IgD-negative memory B cell (primary cell): ENCODE results near the gene CGAS. TPM values are rescaled to one million over a fixed set of nuclear protein-coding genes. Genes with fewer than 3 reads are reported as not detected.
"Not testable (repeated sequence)": the region's sequence is repeated elsewhere in the genome, so short reads cannot be mapped to it uniquely, and the experiment has no call there.

ENCODE experiments used
- H3K27ac Mint-ChIP-seq, 3 donors: one replicate each; pipeline ENCODE4 v1.8.0; 2020 to 2022; ENCODE audit warnings: mild to moderate bottlenecking in 3 of 3, mixed read lengths in 3 of 3, moderate library complexity in 1 of 3
- H3K27me3 Mint-ChIP-seq: one replicate; pipeline ENCODE4 v1.8.0; 2021; ENCODE audit warnings: mixed read lengths
- H3K36me3 Mint-ChIP-seq: one replicate; pipeline ENCODE4 v1.8.0; 2020; ENCODE audit warnings: mild to moderate bottlenecking, mixed read lengths
- H3K4me1 Mint-ChIP-seq, 3 donors: one replicate each; pipeline ENCODE4 v1.8.0; 2020 to 2022; ENCODE audit warnings: mixed read lengths in 3 of 3, mild to moderate bottlenecking in 1 of 3
- H3K4me3 Mint-ChIP-seq, 4 donors: one replicate each; pipeline ENCODE4 v1.8.0; 2020 to 2022; ENCODE audit warnings: mild to moderate bottlenecking in 4 of 4, mixed read lengths in 4 of 4, moderate library complexity in 3 of 4
- H3K9me3 Mint-ChIP-seq, 3 donors: one replicate each; pipeline ENCODE4 v1.8.0; 2020 to 2021; ENCODE audit warnings: mixed read lengths in 3 of 3, mild to moderate bottlenecking in 1 of 3
- polyA plus RNA-seq: library from polyadenylated mRNA; unstranded; fragments of 300-500 nt; fragmentation: Illumina TruSeq; gene quantifications from one replicate; pipeline ENCODE4 v1.2.3, GENCODE V29; 2021

Gene CGAS
- polyA plus RNA-seq, 1 donor from 2014 or later: 16.2 TPM

GRCh38 chr6:73382462-73383113 is 69.5 kb downstream of the CGAS start:
- no peaks in the 10 kb centered on the region for H3K27me3 Mint-ChIP-seq
- H3K9me3 Mint-ChIP-seq: no peaks in the 10 kb centered on the region
- H3K36me3 Mint-ChIP-seq: no peaks in the 10 kb centered on the region
- H3K4me3 Mint-ChIP-seq: no peak overlapping the region
- no peaks in the 10 kb centered on the region for H3K4me1 Mint-ChIP-seq
- H3K27ac Mint-ChIP-seq: no peak overlapping the region

DNA sequence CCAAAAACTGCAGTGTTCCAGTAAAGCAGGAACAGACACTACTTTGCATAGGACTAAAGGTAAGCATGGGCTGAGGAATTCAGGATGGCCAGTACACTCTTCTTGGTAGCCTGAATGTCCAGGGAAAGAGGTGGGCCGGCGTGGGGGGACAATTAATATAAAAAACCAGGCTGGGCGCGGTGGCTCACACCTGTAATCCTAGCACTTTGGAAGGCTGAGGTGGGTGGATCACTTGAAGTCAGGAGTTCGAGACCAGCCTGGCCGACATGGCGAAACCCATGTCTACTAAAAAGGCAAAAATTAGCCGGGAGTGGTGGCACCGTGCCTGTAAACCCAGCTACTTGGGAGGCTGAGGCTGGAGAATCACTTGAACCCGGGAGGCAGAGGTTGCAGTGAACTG is 70.6 kb downstream of the CGAS start:
- not testable (repeated sequence) for H3K36me3 Mint-ChIP-seq, H3K27ac Mint-ChIP-seq, H3K27me3 Mint-ChIP-seq, H3K4me1 Mint-ChIP-seq, H3K4me3 Mint-ChIP-seq, H3K9me3 Mint-ChIP-seq

DNA sequence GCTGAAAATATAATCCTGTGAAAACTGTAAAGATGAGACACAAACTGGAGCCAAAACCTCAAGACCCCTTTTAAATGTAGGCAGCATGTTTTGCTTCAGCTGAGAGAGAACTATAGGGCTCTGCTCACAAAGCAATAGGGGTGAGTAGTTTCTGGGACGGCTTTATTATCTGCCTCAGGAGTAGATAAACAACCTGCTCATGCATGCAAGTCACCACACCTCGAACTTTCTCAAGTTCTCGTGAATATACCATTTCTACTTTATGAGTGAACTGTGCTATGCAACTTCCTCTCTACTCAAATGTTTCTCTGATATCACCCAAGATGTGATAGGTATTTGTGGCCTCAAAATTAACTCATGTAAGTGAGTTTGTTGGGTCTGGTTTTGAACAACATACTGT is 74.9 kb downstream of the CGAS start:
- Mint-ChIP-seq H3K27ac (no peak overlapping the region), H3K36me3 (no peaks in the 10 kb centered on the region), H3K4me3 (no peak overlapping the region), H3K4me1 (peaks cover 0 to 4% (median 0%) of the 10 kb centered on the region in 3 donors), H3K9me3 (peaks cover 0 to 2% (median 0%) of the 10 kb centered on the region in 3 donors), H3K27me3 (no peaks in the 10 kb centered on the region)

DNA sequence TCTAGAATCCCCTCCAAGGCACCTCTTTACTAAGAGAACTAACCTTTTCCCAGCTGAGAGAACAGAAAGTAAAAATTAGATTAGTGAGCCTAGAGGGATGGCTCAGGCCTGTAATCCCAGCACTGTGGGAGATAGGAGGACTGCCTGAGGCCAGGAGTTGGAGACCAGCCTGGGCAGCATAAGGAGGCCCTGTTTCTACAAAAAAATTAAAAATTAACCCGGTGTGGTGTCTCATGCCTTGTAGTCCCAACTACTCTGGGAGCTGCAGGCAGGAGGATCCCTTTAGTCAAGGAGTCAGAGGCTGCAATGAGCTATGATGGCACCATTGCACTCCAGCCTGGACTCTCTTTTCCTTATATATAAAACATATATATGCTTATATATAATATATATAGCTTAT is 76.9 kb downstream of the CGAS start:
- Mint-ChIP-seq H3K36me3 (no peaks in the 10 kb centered on the region), H3K4me3 (no peak overlapping the region), H3K27ac (no peak overlapping the region), H3K27me3 (no peaks in the 10 kb centered on the region), H3K4me1 (peaks cover 0 to 4% (median 0%) of the 10 kb centered on the region in 3 donors), H3K9me3 (peaks cover 0 to 4% (median 2%) of the 10 kb centered on the region in 3 donors)

Other genes starting within 250 kb of the CGAS start
- not detected for gene KHDC1L, start 226.8 kb downstream of the CGAS start, polyA plus RNA-seq
- gene KHDC1, start 189.1 kb downstream of the CGAS start, polyA plus RNA-seq: 3.1 TPM
- not detected for gene DPPA5, start 98.0 kb downstream of the CGAS start, polyA plus RNA-seq
- gene KHDC3L, start 89.6 kb downstream of the CGAS start, polyA plus RNA-seq: not detected
- gene OOEP, start 82.4 kb downstream of the CGAS start, polyA plus RNA-seq: 0.79 TPM
- gene DDX43, start 57.5 kb downstream of the CGAS start, polyA plus RNA-seq: 1.9 TPM
- 47.9 TPM for gene MTO1, start 9.4 kb upstream of the CGAS start, polyA plus RNA-seq
- 11,514 TPM for gene EEF1A1, start 68.7 kb upstream of the CGAS start, polyA plus RNA-seq
- 4.4 TPM for gene SLC17A5, start 201.7 kb upstream of the CGAS start, polyA plus RNA-seq
- not detected for gene CD109, start 243.9 kb upstream of the CGAS start, polyA plus RNA-seq